WI38 (cell line): ENCODE measurements around the gene RSPH1.
"Not testable (repeated sequence)": the region's sequence is repeated elsewhere in the genome, so short reads cannot be mapped to it uniquely, and the experiment has no call there.

Source experiments
- H3K4me3 ChIP-seq: 2 replicates; pipeline ENCODE4 v1.5.1; 2011; ENCODE audit warnings: low read depth, mild to moderate bottlenecking, control low read depth, low read length
- CTCF ChIP-seq: IDR thresholded peaks from 2 replicates; pipeline ENCODE4 v1.5.1; 2012; ENCODE audit warnings: low read depth, mild to moderate bottlenecking, control low read depth, low read length

The RSPH1 gene

GRCh38 chr21:42471206-42471605 lies 24.8 kb downstream of the RSPH1 start:
- TF ChIP-seq CTCF: no peak
- H3K4me3 ChIP-seq: no peak overlapping the region

- not testable (repeated sequence) for H3K4me3 ChIP-seq
Observed at GRCh38 chr21:42469726-42470125, 26.3 kb downstream of the RSPH1 start.

GRCh38 chr21:42469272-42469671 lies 26.8 kb downstream of the RSPH1 start:
- no peak for TF ChIP-seq CTCF
- no peak overlapping the region for H3K4me3 ChIP-seq

DNA sequence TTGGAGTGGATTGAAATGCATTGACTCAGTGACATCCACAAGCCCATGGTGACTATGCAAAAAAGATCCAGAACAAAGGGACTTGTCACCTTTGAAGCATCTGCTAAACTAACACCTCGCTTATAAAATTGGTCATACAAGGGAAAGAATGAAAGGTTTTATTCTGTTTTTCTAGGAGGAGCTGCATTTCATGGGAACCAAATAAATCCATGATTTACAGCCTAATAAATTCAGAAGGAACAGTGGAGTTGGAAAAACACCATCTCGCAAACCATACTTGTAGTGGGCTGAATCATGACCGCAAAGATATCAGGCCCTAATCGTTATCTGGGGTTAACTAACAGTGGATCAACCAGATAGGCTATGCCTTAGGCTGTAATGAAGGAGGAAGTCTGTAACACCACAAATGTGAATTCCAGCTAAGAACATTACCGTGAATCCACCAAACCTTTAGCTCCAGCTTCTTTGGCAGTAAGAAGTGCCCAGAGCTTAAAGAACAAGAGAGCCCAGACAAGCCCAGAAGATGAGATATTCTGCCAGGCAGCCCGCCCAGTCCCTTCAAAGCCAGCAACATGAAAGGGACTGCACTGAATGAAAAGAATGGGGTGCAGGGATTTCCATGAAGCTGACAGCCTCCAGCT lies 27.4 kb downstream of the RSPH1 start:
- H3K4me3 ChIP-seq: no peak overlapping the region
- no peak for TF ChIP-seq CTCF

DNA sequence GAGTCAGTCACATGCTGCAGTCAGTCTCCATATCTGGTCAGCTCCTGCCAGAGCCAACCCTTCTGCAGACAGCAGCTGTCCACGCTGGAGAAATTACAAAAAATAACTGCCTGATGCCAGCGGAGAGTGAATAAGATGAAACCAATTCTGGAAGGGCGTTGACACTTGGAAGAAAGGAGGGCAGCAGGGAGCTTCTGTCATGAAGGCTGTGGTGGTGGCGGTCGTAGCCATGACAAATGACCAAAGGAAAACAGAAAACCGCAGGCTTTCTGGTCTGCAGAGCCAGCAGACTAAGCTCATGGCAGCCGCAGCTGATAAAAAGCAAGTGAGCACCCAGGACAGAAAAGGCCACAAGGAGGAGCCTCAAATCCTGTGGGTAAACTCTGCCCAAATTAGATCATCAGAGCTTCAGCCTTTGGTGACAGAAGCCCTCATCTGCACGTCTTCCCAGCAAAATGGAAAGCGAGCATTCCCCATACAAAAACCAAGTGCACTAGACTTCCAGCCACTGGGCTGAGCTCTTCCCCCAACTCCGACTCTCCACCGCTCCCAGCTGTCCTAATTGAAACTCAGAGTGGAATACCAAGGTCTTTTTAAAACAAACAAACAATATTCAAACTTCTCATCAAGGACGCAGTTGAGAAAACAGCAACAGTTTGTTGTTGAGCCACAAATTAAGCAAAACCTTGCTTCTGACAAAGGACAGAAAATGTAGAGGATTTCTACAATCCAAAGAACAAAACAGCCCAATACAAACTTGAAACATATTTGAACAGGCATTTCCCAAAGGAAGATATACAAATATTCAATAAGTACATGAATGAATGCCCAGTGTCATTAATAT lies 28.7 kb downstream of the RSPH1 start:
- no peak overlapping the region for H3K4me3 ChIP-seq
- no peak for TF ChIP-seq CTCF

GRCh38 chr21:42466700-42467099 lies 29.3 kb downstream of the RSPH1 start:
- H3K4me3 ChIP-seq: no peak overlapping the region
- no peak for TF ChIP-seq CTCF

DNA sequence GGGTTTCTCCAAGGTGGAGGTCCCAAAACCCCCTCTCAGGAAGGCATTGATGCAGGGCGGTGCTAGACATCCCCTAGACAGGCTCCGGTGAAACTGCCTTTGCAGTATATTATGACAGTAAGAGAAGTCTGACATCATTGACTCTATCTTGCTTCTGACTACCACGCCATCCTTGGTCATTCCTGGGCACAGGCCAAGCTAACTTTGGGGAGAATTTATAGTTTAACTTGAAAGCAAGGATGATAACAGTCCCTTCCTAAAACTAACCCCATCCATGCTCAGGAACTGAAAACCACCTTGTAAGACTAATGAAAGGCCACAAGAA lies 30.3 kb downstream of the RSPH1 start:
- H3K4me3 ChIP-seq: no peak overlapping the region
- no peak for TF ChIP-seq CTCF
